Measurements from ENCODE around the gene EIF2S1.

EIF2S1 gene

DNA sequence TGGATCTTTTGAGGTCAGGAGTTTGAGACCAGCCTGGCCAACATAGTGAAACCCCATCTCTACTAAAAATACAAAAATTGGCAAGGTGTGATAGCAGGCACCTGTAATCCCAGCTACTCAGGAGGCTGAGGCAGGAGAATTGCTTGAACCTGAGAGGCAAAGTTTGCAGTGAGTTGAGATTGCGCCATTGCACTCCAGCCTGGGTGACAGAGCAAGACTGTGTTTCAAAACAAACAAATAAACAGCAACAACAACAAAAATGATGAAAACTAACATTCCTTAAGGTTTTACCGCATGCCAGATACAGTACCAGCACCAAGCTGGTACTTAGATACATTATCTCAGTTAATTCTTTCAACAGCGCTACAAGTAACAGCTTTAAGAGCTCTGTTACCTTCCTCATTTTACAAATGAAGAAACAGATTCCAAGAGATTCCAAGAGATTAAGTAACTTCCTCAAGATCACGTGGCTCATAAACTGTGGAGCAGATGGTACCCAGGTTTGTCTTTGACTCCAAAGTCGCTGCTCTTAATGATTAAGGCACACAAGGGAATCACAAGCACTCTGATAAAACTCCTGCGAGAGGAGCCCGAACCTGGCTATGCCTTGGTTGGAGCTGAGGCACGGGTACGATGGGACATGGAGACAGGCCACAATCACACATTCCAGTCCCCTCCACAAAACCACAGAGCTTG is 69.5 kb downstream of the EIF2S1 start:
- no peak for DNase-seq (ENCODE audit: extremely low read depth in 1 of 2, low read depth in 1 of 2)

DNA sequence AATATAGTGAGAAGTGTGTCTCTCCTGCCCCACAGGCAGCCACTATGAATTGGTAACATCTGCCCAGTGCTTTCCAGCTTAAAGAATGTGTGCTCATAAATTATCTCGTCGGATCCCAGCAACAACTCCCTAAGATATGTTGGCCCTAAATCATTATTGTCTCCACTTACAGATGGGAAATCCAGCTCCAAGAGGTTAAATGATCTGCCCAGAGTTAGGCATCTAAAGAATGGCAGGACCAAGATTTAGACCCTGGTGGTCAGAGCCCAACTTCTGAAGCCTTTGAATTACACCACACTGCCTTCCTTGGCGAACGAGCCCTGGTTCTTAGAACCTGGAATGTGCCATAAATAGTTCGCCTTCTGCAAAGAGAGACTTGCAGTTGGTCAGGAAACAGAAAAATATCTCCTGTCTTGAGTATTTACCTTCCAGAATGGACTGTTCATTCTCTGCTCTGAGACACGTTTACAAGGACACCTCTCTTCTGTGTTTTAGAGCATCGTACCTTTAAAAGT is 72.0 kb downstream of the EIF2S1 start:
- DNase-seq (ENCODE audit: extremely low read depth in 1 of 2, low read depth in 1 of 2), result no peak

DNA sequence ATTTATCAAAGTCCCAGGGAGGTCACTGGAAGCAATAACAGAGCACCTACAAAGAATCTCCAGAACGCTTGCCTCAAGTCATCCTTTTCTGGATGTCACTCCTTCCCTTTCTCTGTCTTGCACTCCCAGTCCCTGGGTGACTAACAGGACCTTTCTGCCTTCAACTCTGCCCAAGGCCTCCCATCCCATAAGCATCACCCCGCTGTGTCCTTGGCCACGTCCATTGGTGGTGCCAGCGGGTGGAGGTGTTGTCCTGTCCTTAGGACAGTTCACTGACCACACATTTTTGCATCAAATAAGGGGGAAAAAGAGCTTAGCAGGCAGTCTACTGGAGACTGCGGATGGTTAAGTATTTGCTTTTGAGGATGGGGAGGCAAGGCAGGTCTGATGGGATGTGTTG is 75.5 kb downstream of the EIF2S1 start:
- DNase-seq (ENCODE audit: extremely low read depth in 1 of 2, low read depth in 1 of 2), result no peak
